HEK293 (cell line): ENCODE data around the gene ABAT.

ENCODE experiments used
- KLF16 ChIP-seq: fragments of 450-650 bp; formaldehyde crosslinking; IDR thresholded peaks from 2 replicates; pipeline ENCODE4 v1.5.1; 2017; ENCODE audit warnings: missing biosample characterization, missing genetic modification characterization
- SP2 ChIP-seq: fragments of 450-650 bp; formaldehyde crosslinking; IDR thresholded peaks from 2 replicates; pipeline ENCODE4 v1.5.1; 2016; ENCODE audit warnings: missing biosample characterization, missing genetic modification characterization
- ZNF350 ChIP-seq: fragments of 450-650 bp; formaldehyde crosslinking; IDR thresholded peaks from 2 replicates; pipeline ENCODE4 v1.5.0; 2017; ENCODE audit warnings: missing biosample characterization, mild to moderate bottlenecking, missing genetic modification characterization
- ZNF404 ChIP-seq: fragments of 450-650 bp; formaldehyde crosslinking; IDR thresholded peaks from 2 replicates; pipeline ENCODE4 v1.5.1; 2017; ENCODE audit warnings: missing biosample characterization, missing genetic modification characterization
- TF ChIP-seq, protein P1 (sequence below): fragments of 450-650 bp; formaldehyde crosslinking; IDR thresholded peaks from 2 replicates; pipeline ENCODE4 v1.5.1; 2016; ENCODE audit warnings: missing biosample characterization, missing genetic modification characterization

DNA sequence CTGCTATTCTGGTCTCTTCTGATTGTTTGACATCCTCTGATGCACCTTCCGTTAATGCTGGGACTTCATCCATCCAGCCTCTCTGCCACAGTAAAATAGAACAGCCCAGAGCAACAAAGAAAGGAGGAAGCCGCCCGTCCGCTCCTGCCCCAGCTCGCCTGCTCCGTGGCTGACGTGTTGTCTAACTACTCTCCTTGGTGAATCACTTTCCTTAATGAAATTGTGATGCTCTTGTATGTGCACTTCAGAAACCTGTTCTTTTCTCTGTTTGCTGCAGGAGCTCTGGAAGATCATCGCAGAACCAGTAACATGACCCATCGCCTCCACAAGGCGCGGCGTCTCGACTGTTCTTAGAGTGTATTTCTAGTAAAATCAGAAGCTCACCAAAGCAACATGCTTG, 28.6 kb upstream of the ABAT start:
- no peak for TF ChIP-seq SP2 (tag by site-specific recombination)
- TF ChIP-seq, protein P1, sequence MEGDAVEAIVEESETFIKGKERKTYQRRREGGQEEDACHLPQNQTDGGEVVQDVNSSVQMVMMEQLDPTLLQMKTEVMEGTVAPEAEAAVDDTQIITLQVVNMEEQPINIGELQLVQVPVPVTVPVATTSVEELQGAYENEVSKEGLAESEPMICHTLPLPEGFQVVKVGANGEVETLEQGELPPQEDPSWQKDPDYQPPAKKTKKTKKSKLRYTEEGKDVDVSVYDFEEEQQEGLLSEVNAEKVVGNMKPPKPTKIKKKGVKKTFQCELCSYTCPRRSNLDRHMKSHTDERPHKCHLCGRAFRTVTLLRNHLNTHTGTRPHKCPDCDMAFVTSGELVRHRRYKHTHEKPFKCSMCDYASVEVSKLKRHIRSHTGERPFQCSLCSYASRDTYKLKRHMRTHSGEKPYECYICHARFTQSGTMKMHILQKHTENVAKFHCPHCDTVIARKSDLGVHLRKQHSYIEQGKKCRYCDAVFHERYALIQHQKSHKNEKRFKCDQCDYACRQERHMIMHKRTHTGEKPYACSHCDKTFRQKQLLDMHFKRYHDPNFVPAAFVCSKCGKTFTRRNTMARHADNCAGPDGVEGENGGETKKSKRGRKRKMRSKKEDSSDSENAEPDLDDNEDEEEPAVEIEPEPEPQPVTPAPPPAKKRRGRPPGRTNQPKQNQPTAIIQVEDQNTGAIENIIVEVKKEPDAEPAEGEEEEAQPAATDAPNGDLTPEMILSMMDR (tag by site-specific recombination), result no peak
- TF ChIP-seq ZNF350 (tag by site-specific recombination), result no peak
- TF ChIP-seq KLF16, result no peak
- no peak for TF ChIP-seq ZNF404 (tag by site-specific recombination)
